PFSK-1 (cell line): ENCODE measurements around the gene ATP5F1E.

Experiments used
- FOXP2 ChIP-seq: optimal IDR thresholded peaks from 2 replicates; pipeline ENCODE3; 2011; ENCODE audit warnings: borderline replicate concordance, control low read depth, inconsistent platforms; ENCODE audit not compliant: insufficient read depth; ENCODE audit errors: extremely low read length, extremely low read depth
- POLR2AphosphoS5 ChIP-seq: IDR thresholded peaks from 2 replicates; pipeline ENCODE4 v1.6.1; 2012; ENCODE audit warnings: low read depth, mild to moderate bottlenecking, control low read depth, low read length, moderate library complexity
- REST ChIP-seq, 2 experiments: IDR thresholded peaks; 2 replicates each; pipeline versions ENCODE4 v1.6.1 to v1.8.0; 2011 to 2012; ENCODE audit warnings: low read depth in 2 of 2, low read length in 2 of 2, control low read depth in 1 of 2, inconsistent platforms in 1 of 2, mild to moderate bottlenecking in 1 of 2, moderate library complexity in 1 of 2; ENCODE audit not compliant: insufficient read depth in 1 of 2
- SIN3A ChIP-seq: IDR thresholded peaks from 2 replicates; pipeline ENCODE4 v1.6.1; 2012; ENCODE audit warnings: mild to moderate bottlenecking, low read length, moderate library complexity, borderline replicate concordance; ENCODE audit not compliant: insufficient read depth
- TAF1 ChIP-seq: IDR thresholded peaks from 2 replicates; pipeline ENCODE4 v1.6.1; 2012; ENCODE audit warnings: low read length, control low read depth, borderline replicate concordance; ENCODE audit not compliant: insufficient read depth

Gene ATP5F1E

GRCh38 chr20:58995461-58996225 is 36.5 kb downstream of the ATP5F1E start:
- no peak for TF ChIP-seq SIN3A
- no peak for TF ChIP-seq POLR2AphosphoS5
- no peak for TF ChIP-seq REST (IDR thresholded peaks at IDR 0.05; ENCODE audit: insufficient read depth in 1 of 2, low read depth in 2 of 2, low read length in 2 of 2)
- TF ChIP-seq TAF1, result no peak
- no peak for TF ChIP-seq FOXP2

GRCh38 chr20:58994390-58995159 is 37.6 kb downstream of the ATP5F1E start:
- TF ChIP-seq SIN3A (no peak), TAF1 (no peak), POLR2AphosphoS5 (no peak), FOXP2 (no peak), REST (IDR thresholded peaks at IDR 0.05; ENCODE audit: insufficient read depth in 1 of 2, low read depth in 2 of 2, low read length in 2 of 2) (no peak)

GRCh38 chr20:58993332-58994248 is 38.5 kb downstream of the ATP5F1E start:
- TF ChIP-seq TAF1 (no peak), REST (IDR thresholded peaks at IDR 0.05; ENCODE audit: insufficient read depth in 1 of 2, low read depth in 2 of 2, low read length in 2 of 2) (no peak), FOXP2 (no peak), POLR2AphosphoS5 (no peak), SIN3A (no peak)

- TF ChIP-seq TAF1, result no peak
- TF ChIP-seq REST (IDR thresholded peaks at IDR 0.05; ENCODE audit: insufficient read depth in 1 of 2, low read depth in 2 of 2, low read length in 2 of 2), result no peak
- TF ChIP-seq FOXP2, result no peak
- no peak for TF ChIP-seq POLR2AphosphoS5
- no peak for TF ChIP-seq SIN3A
Measured at GRCh38 chr20:58992911-58993310, 39.2 kb downstream of the ATP5F1E start.
